ENCODE measurements around the gene SLC38A5. TPM values are rescaled to one million over a fixed set of nuclear protein-coding genes. Genes with fewer than 3 reads are reported as not detected.
"Not testable (repeated sequence)": the region's sequence is repeated elsewhere in the genome, so short reads cannot be mapped to it uniquely, and the experiment has no call there.

SLC38A5 gene
- total RNA-seq, 1 experiment from 2014 or later, result 50.6 TPM

GRCh38 chrX:48450076-48450475 lies 20.0 kb downstream of the SLC38A5 start:
- TF ChIP-seq NFYB (CRISPR knock-in tag; conservative IDR thresholded peaks at IDR 0.05; ENCODE audit: low read depth) (no peak), SOX15 (CRISPR knock-in tag; IDR thresholded peaks at IDR 0.05) (no peak), IRF1 (CRISPR knock-in tag; IDR thresholded peaks at IDR 0.05) (no peak), ATF1 (CRISPR knock-in tag; IDR thresholded peaks at IDR 0.05) (no peak), JUN (CRISPR knock-in tag; IDR thresholded peaks at IDR 0.05) (no peak), AR (CRISPR knock-in tag; IDR thresholded peaks at IDR 0.05) (no peak), CDX4 (CRISPR knock-in tag; IDR thresholded peaks at IDR 0.05; ENCODE audit: borderline replicate concordance) (no peak), NFATC4 (CRISPR knock-in tag; IDR thresholded peaks at IDR 0.05) (no peak), HMGXB4 (CRISPR knock-in tag; IDR thresholded peaks at IDR 0.05) (no peak)
- ChIA-PET CTCF (no interaction called here), POLR2A (no interaction called here)
- Mint-ChIP-seq H3K4me3 (no peak overlapping the region), H3K9me3 (no peaks in the 10 kb centered on the region), H3K27me3 (ENCODE audit: low read depth) (no peaks in the 10 kb centered on the region; the same call in 1 of the 2 replicates), H3K27ac (no peak overlapping the region), H3K36me3 (no peaks in the 10 kb centered on the region), H3K4me1 (no peaks in the 10 kb centered on the region)
- ATAC-seq, result no peak
- no peak for DNase-seq (ENCODE audit: low spot score)

DNA sequence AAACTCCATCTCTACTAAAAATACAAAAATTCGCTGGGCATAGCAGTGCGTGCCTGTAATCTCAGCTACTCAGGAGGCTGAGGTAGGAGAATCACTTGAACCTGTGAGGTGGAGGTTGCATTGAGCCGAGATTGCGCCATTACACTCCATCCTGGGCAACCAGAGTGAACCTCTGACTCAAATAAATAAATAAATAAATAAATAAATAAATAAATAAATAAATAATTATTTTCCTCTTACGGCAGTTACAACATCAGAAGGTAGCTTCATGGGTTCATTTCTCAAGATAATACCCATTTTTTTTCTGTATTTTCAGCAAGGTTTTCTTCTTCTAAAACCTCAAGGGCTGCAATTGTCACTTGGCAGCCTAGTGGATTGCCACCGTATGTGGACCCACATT lies 22.9 kb downstream of the SLC38A5 start:
- H3K27ac Mint-ChIP-seq; H3K36me3 Mint-ChIP-seq; DNase-seq (ENCODE audit: low spot score); H3K4me1 Mint-ChIP-seq; ATAC-seq; H3K27me3 Mint-ChIP-seq (ENCODE audit: low read depth); POLR2A ChIA-PET; H3K4me3 Mint-ChIP-seq; CTCF ChIA-PET; H3K9me3 Mint-ChIP-seq: not testable (repeated sequence)

GRCh38 chrX:48433713-48434112 lies 36.3 kb downstream of the SLC38A5 start:
- H3K4me1 Mint-ChIP-seq, CTCF ChIA-PET, H3K4me3 Mint-ChIP-seq, H3K27ac Mint-ChIP-seq, POLR2A ChIA-PET, ATAC-seq: not testable (repeated sequence)
- H3K27me3 Mint-ChIP-seq (ENCODE audit: low read depth), result peaks cover 20% of the 10 kb centered on the region
- DNase-seq (ENCODE audit: low spot score), result peak; percentile 17
- peaks cover 14% of the 10 kb centered on the region; the same call in 1 of the 2 replicates for H3K36me3 Mint-ChIP-seq
- peaks cover 20% of the 10 kb centered on the region for H3K9me3 Mint-ChIP-seq

GRCh38 chrX:48430166-48430565 lies 39.9 kb downstream of the SLC38A5 start:
- H3K4me3 Mint-ChIP-seq; H3K36me3 Mint-ChIP-seq; DNase-seq (ENCODE audit: low spot score); ATAC-seq; CTCF ChIA-PET; H3K27me3 Mint-ChIP-seq (ENCODE audit: low read depth); H3K27ac Mint-ChIP-seq; H3K4me1 Mint-ChIP-seq; POLR2A ChIA-PET: not testable (repeated sequence)
- H3K9me3 Mint-ChIP-seq, result peaks cover 15% of the 10 kb centered on the region

GRCh38 chrX:48429606-48430005 lies 40.5 kb downstream of the SLC38A5 start:
- H3K4me3 Mint-ChIP-seq; DNase-seq (ENCODE audit: low spot score); H3K36me3 Mint-ChIP-seq; H3K27ac Mint-ChIP-seq; CTCF ChIA-PET; ATAC-seq; H3K4me1 Mint-ChIP-seq; H3K27me3 Mint-ChIP-seq (ENCODE audit: low read depth); POLR2A ChIA-PET: not testable (repeated sequence)
- H3K9me3 Mint-ChIP-seq, result peaks cover 11% of the 10 kb centered on the region

DNA sequence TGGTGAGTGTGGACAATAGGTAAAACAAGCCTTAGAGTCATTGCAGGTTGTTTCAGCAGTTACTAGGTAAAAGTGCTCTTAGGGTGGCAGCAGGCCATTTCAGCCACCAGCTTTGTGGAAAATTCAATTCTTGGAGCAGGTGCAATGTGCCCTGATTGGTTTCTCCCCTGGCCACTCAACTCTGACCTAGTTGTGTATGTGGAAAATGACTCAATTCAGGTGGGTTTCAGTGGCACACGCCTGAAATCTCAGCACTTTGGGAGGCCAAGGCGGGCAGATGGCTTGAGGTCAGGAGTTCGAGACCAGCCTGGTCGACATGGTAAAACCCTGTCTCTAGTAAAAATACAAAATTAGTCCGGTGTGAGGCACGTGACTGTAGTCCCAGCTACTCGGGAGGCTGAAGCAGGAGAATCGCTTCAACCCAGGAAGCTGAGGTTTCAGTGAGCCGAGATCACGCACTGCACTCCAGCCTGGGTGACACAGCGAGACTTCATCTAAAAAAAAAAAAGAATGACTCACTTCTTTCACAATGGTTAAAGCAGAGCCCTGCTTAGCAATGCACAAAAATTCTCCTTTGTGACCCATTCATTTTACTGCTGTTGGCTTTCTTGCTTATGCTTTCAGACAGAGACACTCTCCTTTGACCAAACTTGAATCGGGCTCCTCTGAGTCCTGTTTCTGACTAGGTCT lies 42.9 kb downstream of the SLC38A5 start:
- DNase-seq (ENCODE audit: low spot score); H3K36me3 Mint-ChIP-seq; H3K4me3 Mint-ChIP-seq; POLR2A ChIA-PET; H3K4me1 Mint-ChIP-seq; H3K9me3 Mint-ChIP-seq; H3K27ac Mint-ChIP-seq; H3K27me3 Mint-ChIP-seq (ENCODE audit: low read depth); CTCF ChIA-PET; ATAC-seq: not testable (repeated sequence)

GRCh38 chrX:48411860-48412259 lies 58.2 kb downstream of the SLC38A5 start, which contains the start of gene SSX4B:
SSX4B (minus strand) TSS chrX:48411960; CDS start chrX:48411372, 588 bp downstream.
- H3K4me3 Mint-ChIP-seq; H3K27ac Mint-ChIP-seq; H3K36me3 Mint-ChIP-seq; POLR2A ChIA-PET; H3K27me3 Mint-ChIP-seq (ENCODE audit: low read depth); CTCF ChIA-PET; ATAC-seq; H3K4me1 Mint-ChIP-seq; H3K9me3 Mint-ChIP-seq; DNase-seq (ENCODE audit: low spot score): not testable (repeated sequence)
